ENCODE data around the gene DLX4. TPM values are rescaled to one million over a fixed set of nuclear protein-coding genes. Genes with fewer than 3 reads are reported as not detected.

Gene DLX4
- total and polyA plus RNA-seq, 2 donors = 0.20 TPM; not detected in 1

Small RNA genes within 50 kb of the gene (small RNA-seq; reads per million reads assigned to genes)
- gene RNU6-1313P = not detected

Other genes starting within 250 kb of the DLX4 start
- 6.2 TPM for gene FAM117A, start 205.1 kb upstream of the DLX4 start, total RNA-seq
- 33.1 TPM for gene FAM117A, start 205.1 kb upstream of the DLX4 start, polyA plus RNA-seq
- gene KAT7, start 180.5 kb upstream of the DLX4 start, total RNA-seq = 58.7 TPM
- gene KAT7, start 180.5 kb upstream of the DLX4 start, polyA plus RNA-seq = 32.3 TPM
- 0.63 TPM for gene TAC4, start 121.1 kb upstream of the DLX4 start, total RNA-seq
- gene TAC4, start 121.1 kb upstream of the DLX4 start, polyA plus RNA-seq = not detected
- not detected for gene DLX3, start 26.0 kb downstream of the DLX4 start, total RNA-seq
- 0.16 TPM for gene DLX3, start 26.0 kb downstream of the DLX4 start, polyA plus RNA-seq
- 26.0 TPM for gene ITGA3, start 86.9 kb downstream of the DLX4 start, total RNA-seq
- 54.9 TPM for gene ITGA3, start 86.9 kb downstream of the DLX4 start, polyA plus RNA-seq
- gene PDK2, start 126.2 kb downstream of the DLX4 start, total RNA-seq = 15.9 TPM
- gene PDK2, start 126.2 kb downstream of the DLX4 start, polyA plus RNA-seq = 55.0 TPM
- gene SAMD14, start 161.0 kb downstream of the DLX4 start, total RNA-seq = 2.2 TPM
- gene SAMD14, start 161.0 kb downstream of the DLX4 start, polyA plus RNA-seq = 3.7 TPM
- 16.6 TPM for gene PPP1R9B, start 181.5 kb downstream of the DLX4 start, total RNA-seq
- 29.6 TPM for gene PPP1R9B, start 181.5 kb downstream of the DLX4 start, polyA plus RNA-seq
- 15.4 TPM for gene SGCA, start 196.8 kb downstream of the DLX4 start, total RNA-seq
- gene SGCA, start 196.8 kb downstream of the DLX4 start, polyA plus RNA-seq = 89.1 TPM
- gene COL1A1, start 232.4 kb downstream of the DLX4 start, total RNA-seq = 5,262 TPM
- 802 TPM for gene COL1A1, start 232.4 kb downstream of the DLX4 start, polyA plus RNA-seq

All from urinary bladder (tissue), 2 donors.